Measurements from ENCODE around the gene CDH4.

The CDH4 gene

GRCh38 chr20:61628480-61628879 lies 376.4 kb downstream of the CDH4 start:
- DNase-seq (ENCODE audit: low read depth, low spot score): no peak

- no peak for DNase-seq (ENCODE audit: low read depth, low spot score)
These were observed 377.0 kb downstream of the CDH4 start for GRCh38 chr20:61628901-61629601.

GRCh38 chr20:61629602-61630390 lies 377.7 kb downstream of the CDH4 start:
- DNase-seq (ENCODE audit: low read depth, low spot score): no peak

- DNase-seq (ENCODE audit: low read depth, low spot score): no peak
These were observed 378.3 kb downstream of the CDH4 start for GRCh38 chr20:61630391-61630650.

DNA sequence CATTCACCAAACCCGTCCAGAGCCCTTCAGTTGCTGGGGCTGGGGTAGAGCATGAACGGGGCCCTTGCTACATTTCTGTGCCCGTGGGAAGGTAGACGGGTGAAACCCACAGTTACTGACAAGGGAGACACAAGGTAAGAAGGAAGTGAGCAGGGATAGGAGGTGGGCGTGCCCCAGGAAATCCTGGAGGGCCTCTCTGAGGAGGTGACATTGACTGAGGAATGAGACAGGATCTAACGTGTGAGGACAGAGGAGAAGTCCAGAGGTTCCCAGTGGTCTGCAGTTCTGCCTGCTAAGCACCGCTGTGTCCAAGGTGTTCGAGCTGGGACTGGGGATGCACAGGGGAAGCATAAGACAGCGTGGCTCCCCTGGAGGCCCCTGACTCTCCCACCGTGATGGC lies 378.8 kb downstream of the CDH4 start:
- DNase-seq (ENCODE audit: low read depth, low spot score): no peak

- DNase-seq (ENCODE audit: low read depth, low spot score): no peak
These were observed 379.7 kb downstream of the CDH4 start for GRCh38 chr20:61631751-61632150.

DNA sequence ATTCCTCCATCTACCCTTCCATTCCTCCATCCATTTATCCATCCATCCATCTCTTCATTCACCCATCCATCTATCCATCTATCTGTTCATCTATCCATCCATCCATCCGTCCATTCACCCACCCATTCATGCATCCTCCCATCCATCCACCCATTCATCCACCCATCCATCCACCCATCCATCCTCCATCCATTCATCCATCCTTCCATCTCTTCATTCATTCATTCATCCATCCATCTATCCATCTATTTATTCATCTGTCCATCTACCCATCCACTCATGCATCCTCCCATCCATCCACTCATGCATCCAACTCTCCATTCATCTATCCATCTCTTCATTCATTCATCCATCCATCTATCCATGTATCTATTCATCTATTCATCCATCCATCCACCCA lies 380.9 kb downstream of the CDH4 start:
- no peak for DNase-seq (ENCODE audit: low read depth, low spot score)

GRCh38 chr20:61634376-61635145 lies 382.5 kb downstream of the CDH4 start:
- DNase-seq (ENCODE audit: low read depth, low spot score): no peak

GRCh38 chr20:61635721-61636455 lies 383.8 kb downstream of the CDH4 start:
- no peak for DNase-seq (ENCODE audit: low read depth, low spot score)

DNA sequence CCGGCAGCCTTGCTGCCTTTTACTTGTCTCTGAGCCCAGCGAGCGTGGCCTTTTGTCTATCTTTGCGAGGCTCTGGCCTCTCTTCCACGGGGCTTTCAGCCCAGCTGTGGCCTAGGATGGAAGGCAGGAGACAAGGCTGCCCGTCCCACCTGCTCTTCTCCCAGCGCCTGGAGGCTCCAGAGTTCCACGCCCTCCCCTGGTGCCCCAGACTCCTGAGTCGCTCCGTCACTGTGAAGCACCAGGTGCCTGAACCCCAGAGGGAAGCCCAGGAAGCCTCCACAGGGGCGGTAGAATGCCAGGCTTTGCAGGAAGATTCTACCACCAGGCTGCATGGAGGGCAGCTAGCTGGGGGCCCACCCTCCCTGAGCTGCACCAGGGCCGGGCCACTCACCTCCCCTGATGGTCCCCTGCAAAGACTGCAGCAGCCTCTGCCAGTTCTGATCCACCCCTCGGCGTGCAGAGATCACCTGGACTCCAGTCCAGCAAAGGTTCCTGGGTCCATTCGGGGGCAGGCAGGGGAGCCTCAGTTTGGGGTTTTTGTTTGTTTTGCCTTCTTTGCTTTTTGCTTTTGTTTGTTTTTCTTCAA lies 384.6 kb downstream of the CDH4 start:
- no peak for DNase-seq (ENCODE audit: low read depth, low spot score)

DNA sequence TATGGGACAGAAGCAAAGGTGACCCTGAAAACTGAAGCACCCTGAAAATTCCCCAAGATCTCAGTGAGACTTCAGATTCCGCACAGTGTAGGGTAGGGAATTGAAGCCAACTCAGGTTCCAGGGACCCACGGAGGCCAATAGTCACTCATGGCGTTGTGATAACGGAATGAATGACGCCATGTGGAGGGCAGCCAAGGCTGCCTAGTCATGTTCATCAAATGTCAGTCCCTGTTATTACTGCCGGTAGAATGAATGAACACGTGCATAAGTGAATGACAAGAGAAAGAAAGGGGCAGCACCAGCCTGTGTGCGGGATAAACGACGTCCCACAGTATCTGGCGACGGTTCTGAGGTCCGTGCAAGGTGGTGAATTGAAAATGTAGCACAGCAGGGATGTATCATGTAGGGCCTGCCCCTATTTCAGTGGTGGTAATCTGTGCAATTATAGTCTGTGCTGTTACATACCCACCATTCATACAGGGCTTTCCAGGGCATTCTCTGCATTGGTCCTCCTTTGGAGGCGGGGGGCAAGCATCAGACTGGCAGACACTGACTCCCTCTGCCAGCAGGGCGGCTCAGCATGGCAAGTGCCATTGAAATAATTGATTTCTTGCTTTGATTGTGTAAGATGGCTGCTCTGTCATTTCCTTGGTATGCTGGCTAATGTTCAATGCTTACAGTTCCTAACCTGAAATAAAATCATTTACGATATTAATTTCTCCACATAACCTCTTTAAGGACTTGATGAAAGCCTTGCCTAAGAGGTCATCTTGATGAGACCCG lies 386.9 kb downstream of the CDH4 start:
- no peak for DNase-seq (ENCODE audit: low read depth, low spot score)

GRCh38 chr20:61640131-61640870 lies 388.2 kb downstream of the CDH4 start:
- no peak for DNase-seq (ENCODE audit: low read depth, low spot score)

GRCh38 chr20:61640871-61641245 lies 388.8 kb downstream of the CDH4 start:
- no peak for DNase-seq (ENCODE audit: low read depth, low spot score)

DNA sequence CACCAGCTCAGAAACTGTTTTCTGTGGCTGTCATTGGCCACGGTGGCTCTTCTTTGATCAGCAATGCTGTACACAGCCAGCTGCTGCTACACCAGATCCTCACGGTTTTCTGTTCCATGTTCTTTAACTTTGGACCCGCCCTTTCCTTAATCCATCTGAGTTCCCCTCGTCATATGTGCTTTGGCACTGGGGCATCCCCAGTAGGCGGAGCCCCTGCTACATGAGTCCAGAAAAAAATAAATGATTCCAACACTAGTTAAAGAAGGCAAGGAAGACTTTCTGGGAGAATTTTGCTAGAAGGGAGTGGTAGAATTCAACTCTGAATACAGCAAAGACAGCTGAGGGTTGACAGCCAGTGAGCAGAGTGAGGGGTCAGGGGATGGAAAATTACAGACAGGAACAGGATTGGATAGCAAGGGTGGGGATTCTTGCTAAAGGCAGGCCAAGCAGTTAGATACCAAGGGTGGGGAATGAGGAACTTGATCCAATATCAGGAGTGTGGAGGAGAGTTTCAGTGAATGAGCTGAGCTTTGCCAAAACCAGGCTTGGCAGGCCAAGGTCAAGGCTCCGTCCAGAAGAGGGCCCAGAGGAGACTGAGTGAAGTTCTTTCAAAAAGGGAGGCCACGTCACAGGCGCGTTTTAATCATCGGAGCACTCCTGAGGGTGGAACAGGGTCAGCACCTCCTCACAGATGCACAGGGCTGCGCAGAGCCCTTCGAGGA lies 391.8 kb downstream of the CDH4 start:
- DNase-seq (ENCODE audit: low read depth, low spot score): no peak

GRCh38 chr20:61644378-61645076 lies 392.5 kb downstream of the CDH4 start:
- DNase-seq (ENCODE audit: low read depth, low spot score): no peak

- no peak for DNase-seq (ENCODE audit: low read depth, low spot score)
These were observed 393.7 kb downstream of the CDH4 start for GRCh38 chr20:61645732-61646131.

- DNase-seq (ENCODE audit: low read depth, low spot score): no peak
These were observed 394.4 kb downstream of the CDH4 start for GRCh38 chr20:61646453-61646852.

DNA sequence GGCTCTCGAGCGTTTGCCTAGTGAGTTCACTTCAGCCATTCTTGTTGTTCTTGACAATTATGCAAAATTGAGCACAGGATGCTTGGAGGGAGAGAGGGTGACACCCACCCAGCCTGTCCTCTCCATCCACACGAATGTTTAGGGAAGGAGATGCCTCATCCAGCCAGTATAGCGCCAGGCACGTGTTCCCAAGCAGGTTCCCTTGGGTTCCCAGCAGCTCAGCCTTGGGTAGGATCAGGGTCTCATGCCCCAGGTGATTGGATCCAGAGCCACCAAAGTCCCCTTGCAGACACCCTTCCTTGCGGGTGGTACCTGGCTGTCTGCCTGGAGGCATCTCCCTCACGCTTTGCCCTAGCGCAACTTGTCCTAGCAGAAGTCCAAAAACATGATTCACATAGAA lies 394.9 kb downstream of the CDH4 start:
- no peak for DNase-seq (ENCODE audit: low read depth, low spot score)

DNA sequence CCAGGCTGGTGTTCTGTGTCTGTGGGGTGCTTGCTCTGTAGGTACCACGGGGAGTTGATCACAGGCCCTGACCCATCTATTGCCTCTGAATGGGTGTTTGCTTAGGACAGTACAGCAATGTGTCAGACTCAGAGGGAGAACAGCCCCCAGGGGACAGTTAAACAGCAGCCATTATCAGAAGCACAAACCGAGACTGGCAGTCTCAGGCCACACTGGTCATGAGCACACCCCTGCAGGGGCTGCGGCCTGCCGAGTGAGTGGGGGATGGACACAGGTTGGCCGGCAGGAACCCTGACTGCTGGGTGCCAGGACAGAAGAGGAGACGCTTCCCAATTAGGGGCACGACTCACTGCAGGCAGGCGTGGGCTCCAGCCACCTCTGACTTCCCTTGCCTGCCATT lies 395.6 kb downstream of the CDH4 start:
- no peak for DNase-seq (ENCODE audit: low read depth, low spot score)
